OCI-LY1 (cell line): ENCODE data around the gene ENG.

Experiments
- EZH2 ChIP-seq: fragments of 200-600 bp; sonication (generic), shearing (Covaris generic); IDR thresholded peaks from 2 replicates; pipeline ENCODE4 v1.8.0; 2017; ENCODE audit warnings: borderline replicate concordance, mixed run types, mild to moderate bottlenecking, antibody characterized with exemption, low read length, moderate library complexity, mixed read lengths
- TF ChIP-seq, protein P1 (sequence below): fragments of 200-600 bp; sonication (generic), shearing (Covaris generic); IDR thresholded peaks from 2 replicates; pipeline ENCODE4 v1.5.1; 2017; ENCODE audit warnings: mild to moderate bottlenecking, antibody characterized with exemption, low read length, moderate library complexity, mixed read lengths

DNA sequence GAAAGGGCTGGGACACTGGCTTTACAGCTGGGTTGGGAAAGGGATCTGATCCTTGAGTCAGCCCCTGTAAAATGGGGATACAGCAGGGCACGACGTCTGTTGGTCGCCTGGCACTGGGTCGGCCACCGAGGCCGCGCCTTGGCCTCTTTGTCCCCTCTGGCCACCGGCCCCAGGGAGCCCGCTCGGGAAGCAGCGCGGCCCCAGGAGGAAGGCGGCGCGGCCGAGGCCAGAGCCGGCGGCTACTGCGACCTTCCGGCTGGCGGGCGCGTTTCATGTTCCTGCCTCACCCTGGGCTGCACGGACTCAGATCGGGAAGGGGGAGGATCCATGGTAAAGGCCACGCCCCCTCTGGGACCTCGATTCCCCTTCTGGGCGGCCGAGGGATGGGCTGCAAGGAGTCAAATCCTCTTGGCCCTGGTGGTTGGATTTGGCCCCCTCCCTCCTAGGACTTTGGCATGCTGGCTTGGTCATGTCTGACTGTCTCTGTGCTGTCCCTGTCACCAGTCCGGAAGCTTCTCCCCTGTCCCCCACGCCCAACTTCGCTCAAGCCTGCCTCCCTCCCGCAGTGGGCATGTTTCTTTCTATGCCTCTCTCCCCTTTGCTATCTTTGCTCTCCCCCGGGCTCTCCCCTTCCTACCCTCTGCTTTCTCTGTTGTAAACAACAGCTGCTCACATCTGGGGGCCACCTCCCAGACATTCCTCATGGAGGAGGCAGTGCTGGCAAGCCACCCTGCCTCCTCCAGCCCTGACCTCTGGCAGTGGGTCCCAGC lies 26.0 kb downstream of the ENG start:
- TF ChIP-seq EZH2: no peak
- TF ChIP-seq, protein P1, sequence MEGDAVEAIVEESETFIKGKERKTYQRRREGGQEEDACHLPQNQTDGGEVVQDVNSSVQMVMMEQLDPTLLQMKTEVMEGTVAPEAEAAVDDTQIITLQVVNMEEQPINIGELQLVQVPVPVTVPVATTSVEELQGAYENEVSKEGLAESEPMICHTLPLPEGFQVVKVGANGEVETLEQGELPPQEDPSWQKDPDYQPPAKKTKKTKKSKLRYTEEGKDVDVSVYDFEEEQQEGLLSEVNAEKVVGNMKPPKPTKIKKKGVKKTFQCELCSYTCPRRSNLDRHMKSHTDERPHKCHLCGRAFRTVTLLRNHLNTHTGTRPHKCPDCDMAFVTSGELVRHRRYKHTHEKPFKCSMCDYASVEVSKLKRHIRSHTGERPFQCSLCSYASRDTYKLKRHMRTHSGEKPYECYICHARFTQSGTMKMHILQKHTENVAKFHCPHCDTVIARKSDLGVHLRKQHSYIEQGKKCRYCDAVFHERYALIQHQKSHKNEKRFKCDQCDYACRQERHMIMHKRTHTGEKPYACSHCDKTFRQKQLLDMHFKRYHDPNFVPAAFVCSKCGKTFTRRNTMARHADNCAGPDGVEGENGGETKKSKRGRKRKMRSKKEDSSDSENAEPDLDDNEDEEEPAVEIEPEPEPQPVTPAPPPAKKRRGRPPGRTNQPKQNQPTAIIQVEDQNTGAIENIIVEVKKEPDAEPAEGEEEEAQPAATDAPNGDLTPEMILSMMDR: no peak
